CD4-positive, alpha-beta T cell treated with Interferon alpha-2 for 1 hour (primary cell): ENCODE data around the gene FCHSD2.
A peak's percentile ranks its signal among the peaks of the same experiment; 100 is the strongest.
"Not testable (repeated sequence)": the region's sequence is repeated elsewhere in the genome, so short reads cannot be mapped to it uniquely, and the experiment has no call there.

Experiments
- DNase-seq, 2 donors: peaks; one replicate each; pipeline ENCODE4 v3.0.0-alpha.2; 2020 to 2022

Gene FCHSD2

DNA sequence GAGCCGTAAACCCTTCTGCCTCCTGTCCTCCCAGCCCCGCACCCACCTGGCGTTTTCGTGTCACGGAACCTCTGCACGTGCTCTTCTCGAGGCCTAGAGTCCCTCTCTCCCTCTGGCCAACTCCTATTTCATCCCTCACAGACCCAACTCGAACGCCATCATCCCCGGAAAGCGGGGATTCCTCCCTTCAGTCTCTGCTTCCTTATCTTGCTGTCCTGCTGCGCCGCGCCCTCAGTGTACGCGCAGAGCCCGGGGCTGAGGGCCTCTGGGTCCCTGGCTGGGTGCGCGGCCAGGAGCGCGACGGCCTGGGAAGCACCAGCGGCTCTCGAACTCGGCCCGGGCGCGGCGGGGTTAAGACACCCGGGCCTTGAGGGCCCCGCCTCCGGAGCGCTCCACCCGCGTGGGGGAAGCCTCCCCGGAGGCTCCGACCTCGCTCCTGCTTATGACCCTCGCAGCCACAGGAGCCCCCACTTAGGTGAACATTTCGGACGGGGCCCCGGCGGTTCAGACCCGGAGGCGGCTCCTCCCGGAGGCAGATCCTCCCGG, 328.3 kb downstream of the FCHSD2 start:
- DNase-seq: peak in 1 of 2 donors; percentile 81

DNA sequence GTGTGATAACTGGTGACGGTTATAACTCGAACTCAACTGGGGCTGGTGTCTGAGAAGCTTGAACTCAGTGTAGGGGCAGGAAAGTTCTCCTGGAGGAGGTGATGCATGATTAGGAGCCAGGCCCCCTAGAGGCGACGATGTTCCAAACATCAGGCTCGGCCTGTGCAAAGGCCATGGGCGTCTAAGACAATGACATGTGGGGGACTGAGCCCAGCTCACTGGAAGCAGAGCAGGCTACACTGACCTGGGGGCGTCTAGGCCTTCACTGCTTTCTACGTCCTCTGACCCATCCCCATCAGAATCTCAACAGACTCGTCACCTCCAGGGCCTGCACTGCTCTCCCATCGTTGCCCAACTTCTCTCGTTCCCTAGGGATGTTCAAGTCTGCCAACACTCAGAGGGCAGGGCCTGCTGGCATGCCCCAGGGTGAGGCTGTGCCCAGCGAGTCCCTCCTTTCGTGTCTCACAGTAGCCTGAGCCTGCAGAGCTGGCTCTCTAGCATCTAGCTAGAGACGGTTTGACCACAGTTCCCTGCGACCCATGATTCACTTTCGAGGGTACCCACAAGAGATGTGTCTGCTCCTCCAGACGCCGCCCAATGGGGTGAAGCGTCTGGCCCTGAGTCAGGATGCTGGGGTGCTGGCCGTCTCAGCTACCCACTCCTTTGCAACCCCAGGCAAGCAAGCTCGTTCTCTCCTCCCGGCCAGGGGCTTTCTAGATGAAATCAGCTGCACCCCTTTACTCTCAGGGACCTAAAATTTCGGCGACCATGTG, 329.0 kb downstream of the FCHSD2 start:
- peak; percentile 67 to 78 for DNase-seq

DNA sequence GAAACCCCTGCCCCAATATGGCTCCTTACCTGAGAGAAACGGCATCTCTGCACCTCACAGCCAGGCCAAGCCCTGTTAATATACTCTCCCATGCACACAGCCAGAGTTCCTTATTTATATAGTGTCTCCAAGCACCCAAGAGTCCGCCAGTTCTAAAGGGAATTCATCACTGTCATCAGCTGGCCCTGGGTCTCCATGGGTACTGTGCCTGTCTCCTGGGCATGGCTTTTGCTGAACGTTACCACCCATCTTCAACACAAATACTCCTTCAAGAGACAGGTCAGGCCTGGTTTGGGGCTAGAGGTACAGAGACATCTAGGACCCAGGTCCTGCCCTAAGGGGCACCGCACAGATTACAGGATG, 329.5 kb downstream of the FCHSD2 start:
- DNase-seq: no peak

- not testable (repeated sequence) for DNase-seq
Observed at GRCh38 chr11:72811686-72812085, 330.4 kb downstream of the FCHSD2 start.

GRCh38 chr11:72808331-72808798, 333.8 kb downstream of the FCHSD2 start:
- no peak for DNase-seq

DNA sequence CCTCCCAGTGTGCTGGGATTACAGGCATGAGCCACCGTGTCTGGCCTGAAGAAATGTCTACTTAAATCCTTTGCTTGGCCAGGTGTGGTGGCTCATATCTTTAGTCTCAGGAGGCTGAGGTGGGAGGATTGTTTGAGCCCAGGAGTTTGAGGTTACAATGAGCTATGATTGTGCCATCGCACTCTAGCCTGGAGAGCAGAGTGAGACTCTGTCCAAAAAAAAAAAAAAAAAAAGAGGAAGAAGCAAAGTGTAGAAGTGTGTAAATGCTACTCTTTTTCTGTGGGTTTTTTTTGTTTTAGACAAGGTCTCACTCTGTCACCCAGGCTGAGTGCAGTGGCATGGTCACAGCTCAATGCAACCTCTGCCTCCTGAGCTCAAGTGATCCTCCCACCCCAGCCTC, 334.3 kb downstream of the FCHSD2 start:
- DNase-seq: no peak

DNA sequence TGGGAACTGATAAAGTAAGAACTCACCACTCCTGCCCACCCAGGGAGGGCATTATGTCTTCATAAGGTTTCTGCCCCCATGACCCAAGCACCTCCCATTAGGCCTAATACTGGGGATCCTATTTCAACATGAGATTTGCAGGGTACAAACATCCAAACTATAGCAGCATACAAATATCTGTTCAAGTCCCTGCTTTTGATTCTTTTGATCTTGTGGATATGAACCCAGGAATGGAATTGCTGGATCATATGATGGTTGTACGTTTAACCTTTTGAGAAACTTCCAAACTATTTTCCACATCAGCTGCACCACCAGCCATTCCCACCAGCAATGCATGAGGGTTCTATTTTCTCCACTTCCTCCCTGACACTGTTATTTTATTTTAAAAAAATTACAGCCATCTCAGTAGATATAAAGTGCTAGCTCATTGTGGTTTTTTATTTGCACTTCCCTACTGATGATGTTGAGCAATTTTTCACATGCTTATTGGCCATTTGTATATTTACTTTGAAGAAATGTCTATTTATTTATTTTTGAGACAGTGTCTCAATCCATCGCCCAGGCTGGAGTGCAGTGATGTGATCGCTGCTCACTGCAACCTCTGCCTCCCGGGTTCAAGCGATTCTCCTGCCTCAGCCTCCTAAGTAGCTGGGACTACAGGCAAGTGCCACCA, 335.0 kb downstream of the FCHSD2 start:
- no peak for DNase-seq

DNA sequence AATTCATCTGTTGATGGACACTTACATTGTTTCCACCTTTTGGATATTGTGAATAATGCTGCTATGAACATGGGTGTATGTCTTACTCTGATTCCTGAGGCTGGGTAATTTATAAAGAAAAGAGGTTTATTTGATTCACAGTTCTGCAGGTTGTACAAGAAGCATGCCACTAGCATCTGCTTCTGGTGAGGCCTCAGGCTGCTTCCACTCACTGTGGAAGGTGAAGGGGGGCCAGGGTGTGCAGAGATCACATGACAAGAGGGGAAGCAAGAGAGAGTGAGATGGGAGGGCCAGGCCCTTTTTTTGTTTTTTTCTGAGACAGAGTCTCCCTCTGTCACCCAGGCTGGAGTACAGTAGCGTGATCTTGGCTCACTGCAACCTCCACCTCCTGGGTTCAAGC, 335.7 kb downstream of the FCHSD2 start:
- not testable (repeated sequence) for DNase-seq

- DNase-seq: no peak
Observed at GRCh38 chr11:72805216-72805615, 336.9 kb downstream of the FCHSD2 start.

- no peak for DNase-seq
Observed at GRCh38 chr11:72802822-72803221, 339.3 kb downstream of the FCHSD2 start.

DNA sequence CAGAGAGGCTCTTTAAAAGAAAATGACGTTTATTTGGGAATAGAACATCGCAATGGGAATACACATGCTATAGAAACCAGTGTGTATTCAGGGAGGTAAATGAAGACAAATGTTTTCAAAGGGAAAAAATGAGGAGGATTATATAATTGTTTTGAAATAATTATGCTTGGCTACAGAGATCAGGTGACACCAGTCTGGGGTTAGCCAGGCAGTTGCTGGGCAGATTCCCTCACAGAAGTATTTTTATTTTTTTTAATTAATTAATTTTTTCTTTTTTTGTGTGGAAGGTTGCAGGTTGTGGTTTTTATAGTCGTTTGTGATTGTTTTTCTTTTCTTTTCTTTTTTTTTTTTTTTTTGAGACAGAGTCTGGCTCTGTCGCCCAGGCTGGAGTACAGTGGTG, 342.7 kb downstream of the FCHSD2 start:
- no peak for DNase-seq

GRCh38 chr11:72798361-72798760, 343.8 kb downstream of the FCHSD2 start:
- no peak for DNase-seq

DNA sequence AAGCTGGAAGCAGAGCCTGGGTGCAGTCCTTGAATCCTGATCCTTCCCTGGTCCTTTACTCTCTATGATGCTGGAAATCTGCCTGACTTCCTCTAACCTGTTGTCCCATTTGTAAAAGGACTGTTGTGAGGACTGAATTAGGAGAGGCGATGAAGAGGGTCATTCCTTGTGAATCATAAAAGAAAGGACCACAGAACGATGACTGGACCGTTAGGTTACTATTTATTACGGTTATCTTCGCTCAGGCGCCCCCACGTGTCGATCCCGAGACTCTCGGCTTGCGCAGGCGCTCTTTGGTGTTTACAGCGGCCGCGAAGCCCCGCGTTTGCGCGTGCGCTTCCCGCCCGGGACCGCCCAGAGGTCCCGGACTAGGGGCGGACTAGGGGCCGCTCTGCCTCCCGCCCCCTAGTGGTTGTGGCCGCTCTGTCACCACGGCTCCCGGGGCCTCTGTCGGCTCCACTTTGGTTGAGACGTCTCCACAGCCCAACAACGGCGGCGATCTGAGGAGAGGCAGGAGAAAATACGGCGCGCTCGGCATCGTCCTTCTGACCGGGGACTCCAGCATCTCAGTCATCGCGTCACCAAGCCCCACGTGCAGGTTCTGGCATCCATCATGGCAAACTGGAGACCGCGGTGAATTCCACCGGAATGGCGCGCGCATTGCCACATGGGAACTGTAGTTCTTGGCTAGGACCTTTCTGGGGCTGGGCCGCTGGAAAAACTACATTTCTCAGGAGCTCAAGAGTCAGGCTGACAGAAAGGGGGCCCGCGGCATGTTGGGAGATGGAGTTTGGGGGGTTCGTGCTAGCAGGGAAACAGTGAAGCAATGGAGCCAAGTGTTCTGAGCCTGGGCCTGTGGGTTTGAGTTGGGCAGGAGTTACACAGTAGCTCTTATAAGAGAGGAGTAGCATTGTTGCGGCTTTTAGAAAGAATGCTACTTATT, 348.4 kb downstream of the FCHSD2 start, which contains the start of gene STARD10:
TSS of gene STARD10 (minus strand) at position 623 of the 943 bp plus-strand sequence. CDS start 12,866 bp downstream, outside the sequence.
- DNase-seq: peak; percentile 95 to 96

- no peak for DNase-seq
Observed at GRCh38 chr11:72793076-72793424, 349.1 kb downstream of the FCHSD2 start.

GRCh38 chr11:72792437-72793021, 349.6 kb downstream of the FCHSD2 start:
- DNase-seq: no peak

- DNase-seq: not testable (repeated sequence)
Observed at GRCh38 chr11:72791228-72791627, 350.9 kb downstream of the FCHSD2 start.

DNA sequence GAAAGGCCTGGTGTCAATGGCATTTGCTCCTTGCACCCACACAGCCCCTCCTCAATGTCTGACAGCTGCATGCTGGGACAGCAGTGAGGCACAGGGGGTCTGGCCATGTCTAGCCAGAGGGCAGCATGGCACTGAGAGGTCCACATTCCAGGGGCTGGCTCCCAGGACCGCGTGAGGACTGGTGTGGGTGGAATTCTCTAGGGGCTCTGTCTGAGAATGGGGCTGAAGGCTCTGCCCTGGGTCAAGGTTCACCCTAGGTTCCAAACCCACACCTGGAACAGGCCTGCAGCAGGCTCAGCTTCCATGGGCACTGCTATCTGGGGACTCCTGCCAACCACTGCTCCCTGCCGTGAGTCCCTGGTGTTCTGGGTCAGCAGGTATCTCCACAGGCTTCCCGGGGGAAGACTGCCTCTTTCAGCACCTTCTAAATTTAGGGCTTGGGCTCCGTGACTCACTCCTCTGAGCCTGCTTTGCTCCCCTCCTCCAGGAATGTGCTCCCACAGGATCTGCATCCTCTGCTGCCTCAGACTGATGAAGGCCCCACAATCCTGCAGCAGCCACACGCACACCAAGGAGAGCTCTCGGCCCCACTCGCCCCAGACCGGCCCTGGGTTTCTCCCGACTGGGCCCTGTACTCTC, 352.5 kb downstream of the FCHSD2 start:
- no peak for DNase-seq

GRCh38 chr11:72788241-72788640, 353.9 kb downstream of the FCHSD2 start:
- DNase-seq: no peak

DNA sequence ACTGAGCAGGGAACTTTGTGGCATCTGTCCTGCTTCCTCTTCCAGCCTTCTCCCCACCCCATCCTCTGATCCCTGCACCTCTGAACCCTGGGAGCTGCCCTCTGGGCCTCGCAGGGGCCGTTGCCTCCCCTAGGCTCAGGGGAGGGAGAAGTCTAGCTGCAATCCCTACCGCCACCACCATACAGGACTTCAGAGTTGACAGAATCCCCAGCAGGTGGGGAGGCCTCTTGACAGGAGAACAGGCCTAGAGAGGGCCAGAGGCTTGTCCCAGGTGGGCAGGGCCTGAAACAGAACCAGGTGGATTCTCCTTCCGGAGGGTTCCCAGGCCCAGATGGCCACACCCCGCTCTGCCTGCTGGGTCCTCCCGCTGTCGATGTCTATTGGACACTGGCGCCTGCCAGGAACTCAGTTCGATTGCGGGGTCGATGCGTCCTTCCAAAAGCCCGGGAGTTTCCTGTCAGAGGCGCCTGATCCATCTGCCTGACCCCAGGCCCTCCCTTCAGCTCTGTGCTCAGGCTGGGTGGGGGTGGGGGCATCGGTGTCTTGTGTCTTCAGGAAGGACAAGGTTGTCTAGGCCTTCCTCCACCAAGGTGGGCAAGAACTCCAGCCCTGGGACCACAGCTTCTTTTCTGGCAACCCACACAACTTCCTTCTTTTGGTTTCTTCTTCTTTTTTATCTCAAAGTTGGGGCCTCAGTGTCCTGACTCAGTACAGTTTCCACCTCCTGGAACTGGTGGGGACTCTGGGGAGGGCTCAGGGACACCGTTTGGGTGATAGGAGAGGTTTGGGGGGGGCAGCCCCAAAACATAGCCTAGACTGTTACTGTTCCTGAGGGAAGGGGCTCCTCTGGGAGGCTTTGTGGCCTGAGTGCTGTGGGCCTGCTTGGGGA, 354.7 kb downstream of the FCHSD2 start:
- DNase-seq: no peak
